Trophoblast cell (in vitro differentiated cells and primary cell): ENCODE measurements around the gene CD274.
"Not testable (repeated sequence)": the region's sequence is repeated elsewhere in the genome, so short reads cannot be mapped to it uniquely, and the experiment has no call there.

Experiments used
- DNase-seq, 2 donors: peaks; one replicate each; pipeline ENCODE4 v3.0.0-alpha.2; 2016
- H2AFZ ChIP-seq: 2 replicates; pipeline ENCODE4 v1.6.1; 2013; ENCODE audit warnings: low read length, moderate library complexity, mild to moderate bottlenecking; ENCODE audit not compliant: insufficient read depth, poor library complexity
- H2AK5ac ChIP-seq: 2 replicates; pipeline ENCODE4 v1.6.1; 2013; ENCODE audit warnings: mild to moderate bottlenecking, low read length
- H2BK120ac ChIP-seq: 2 replicates; pipeline ENCODE4 v1.6.1; 2013; ENCODE audit warnings: low read length, mild to moderate bottlenecking, moderate library complexity; ENCODE audit not compliant: insufficient read depth, poor library complexity
- H2BK12ac ChIP-seq: 2 replicates; pipeline ENCODE4 v1.6.1; 2013; ENCODE audit warnings: mild to moderate bottlenecking, low read length, moderate library complexity
- H2BK5ac ChIP-seq: 2 replicates; pipeline ENCODE4 v1.6.1; 2013; ENCODE audit warnings: low read length, low read depth, moderate library complexity, mild to moderate bottlenecking; ENCODE audit not compliant: poor library complexity
- H3K14ac ChIP-seq: 2 replicates; pipeline ENCODE4 v1.6.1; 2013; ENCODE audit warnings: mild to moderate bottlenecking, low read length
- H3K18ac ChIP-seq: 2 replicates; pipeline ENCODE4 v1.6.1; 2013; ENCODE audit warnings: mild to moderate bottlenecking, low read length
- H3K23ac ChIP-seq: 2 replicates; pipeline ENCODE4 v1.6.1; 2013; ENCODE audit warnings: low read length
- H3K27ac ChIP-seq: 2 replicates; pipeline ENCODE4 v1.5.1; 2013; ENCODE audit warnings: low read depth, mild to moderate bottlenecking, inconsistent platforms, low read length, moderate library complexity
- H3K27me3 ChIP-seq: 2 replicates; pipeline ENCODE4 v1.6.1; 2013; ENCODE audit warnings: inconsistent platforms, mild to moderate bottlenecking, low read length, moderate library complexity; ENCODE audit not compliant: insufficient read depth
- H3K36me3 ChIP-seq, 2 experiments: 1 replicate in 1 of 2; 2 replicates in 1 of 2; pipeline ENCODE4 v1.6.1; 2013; ENCODE audit warnings: low read length in 2 of 2, mild to moderate bottlenecking in 2 of 2, moderate library complexity in 1 of 2; ENCODE audit not compliant: insufficient read depth in 2 of 2, control insufficient read depth in 1 of 2
- H3K4ac ChIP-seq: 2 replicates; pipeline ENCODE4 v1.6.1; 2013; ENCODE audit warnings: low read depth, mild to moderate bottlenecking, low read length, moderate library complexity
- H3K4me1 ChIP-seq, 2 experiments: 1 replicate in 1 of 2; 2 replicates in 1 of 2; pipeline ENCODE4 v1.6.1; 2013; ENCODE audit warnings: low read length in 2 of 2, mild to moderate bottlenecking in 2 of 2, moderate library complexity in 1 of 2; ENCODE audit not compliant: insufficient read depth in 2 of 2, control insufficient read depth in 1 of 2
- H3K4me2 ChIP-seq: 2 replicates; pipeline ENCODE4 v1.6.1; 2013; ENCODE audit warnings: inconsistent platforms, mild to moderate bottlenecking, low read length, moderate library complexity
- H3K4me3 ChIP-seq: 2 replicates; pipeline ENCODE4 v1.5.1; 2013; ENCODE audit warnings: mild to moderate bottlenecking, low read depth, low read length, inconsistent platforms
- H3K79me1 ChIP-seq: one replicate; pipeline ENCODE4 v1.6.1; 2013; ENCODE audit warnings: low read length
- H3K79me2 ChIP-seq: 2 replicates; pipeline ENCODE4 v1.6.1; 2013; ENCODE audit warnings: low read length, mild to moderate bottlenecking; ENCODE audit not compliant: control insufficient read depth, insufficient read depth, poor library complexity
- H3K9ac ChIP-seq: 2 replicates; pipeline ENCODE4 v1.6.1; 2013; ENCODE audit warnings: mild to moderate bottlenecking, low read length
- H3K9me3 ChIP-seq: 2 replicates; pipeline ENCODE4 v1.6.1; 2013; ENCODE audit warnings: low read depth, mild to moderate bottlenecking, control low read depth, inconsistent platforms, low read length; ENCODE audit not compliant: insufficient read depth
- H4K12ac ChIP-seq: 2 replicates; pipeline ENCODE4 v1.6.1; 2013; ENCODE audit warnings: low read depth, mild to moderate bottlenecking, low read length, moderate library complexity
- H4K8ac ChIP-seq: 2 replicates; pipeline ENCODE4 v1.6.1; 2013; ENCODE audit warnings: low read depth, mild to moderate bottlenecking, low read length, moderate library complexity
- H4K91ac ChIP-seq: one replicate; pipeline ENCODE4 v1.6.1; 2013; ENCODE audit warnings: low read depth, mild to moderate bottlenecking, low read length, moderate library complexity
- WGBS: extraction: QIAGEN DNeasy Blood & Tissue Kit; methylation state at CpG from one replicate; pipeline ENCODE4 v1.1.7; 2013; ENCODE audit warnings: missing lambda C conversion rate; ENCODE audit not compliant: insufficient read length, insufficient coverage; ENCODE audit errors: extremely low coverage; 5-methylcytosine and 5-hydroxymethylcytosine counted together

Gene CD274

GRCh38 chr9:5459289-5459829, 9.0 kb downstream of the CD274 start:
- no CpG with 5 or more reads among the region's 4 CpGs for WGBS
- DNase-seq: peak in 1 of 2 donors; percentile 69
- H3K27ac ChIP-seq: no peak overlapping the region

DNA sequence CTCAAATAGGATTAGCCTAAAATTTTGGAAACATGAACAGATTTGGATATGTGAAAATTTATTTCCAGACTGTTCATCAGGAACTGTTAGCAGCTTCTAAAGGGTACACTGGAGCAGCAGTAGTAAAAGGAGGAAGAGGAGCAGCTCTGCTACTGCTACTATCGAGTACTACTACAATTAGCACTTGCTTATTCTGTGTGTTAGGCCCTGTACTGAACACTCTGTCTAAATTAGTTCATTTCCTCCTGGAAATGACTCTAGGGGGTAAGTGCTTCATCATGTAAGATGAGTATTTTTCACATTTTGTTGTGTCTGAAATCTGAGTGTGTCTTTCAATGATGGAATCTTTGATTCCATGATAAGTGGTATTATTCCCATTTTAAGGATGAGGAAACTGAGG, 9.8 kb downstream of the CD274 start:
- Histone ChIP-seq H4K8ac (no peak overlapping the region), H3K9ac (no peak overlapping the region), H3K23ac (no peak overlapping the region)

More at GRCh38 chr9:5459289-5459829, 9.0 kb downstream of the CD274 start:
- Histone ChIP-seq H3K36me3 (peaks cover 2% of the 10 kb centered on the region in 2 experiments), H3K4me3 (no peak overlapping the region), H3K9ac (no peak overlapping the region), H3K79me1 (no peaks in the 10 kb centered on the region), H3K4ac (no peak overlapping the region), H4K12ac (no peak overlapping the region), H2BK120ac (no peak overlapping the region), H2BK5ac (no peak overlapping the region), H4K91ac (no peak overlapping the region), H3K27me3 (no peaks in the 10 kb centered on the region), H3K23ac (no peak overlapping the region), H3K9me3 (no peaks in the 10 kb centered on the region), H2AFZ (no peak overlapping the region), H4K8ac (no peak overlapping the region), H2BK12ac (no peak overlapping the region), H3K18ac (no peak overlapping the region), H3K14ac (no peak overlapping the region), H3K4me1 (no peaks in the 10 kb centered on the region), H2AK5ac (no peak overlapping the region), H3K79me2 (no peaks in the 10 kb centered on the region), H3K4me2 (no peak overlapping the region)

GRCh38 chr9:5464831-5465330, 14.5 kb downstream of the CD274 start:
- H3K27ac ChIP-seq, H2AFZ ChIP-seq, H3K9me3 ChIP-seq, H3K79me2 ChIP-seq, H3K18ac ChIP-seq, H4K8ac ChIP-seq, DNase-seq, H3K4ac ChIP-seq, H3K4me3 ChIP-seq, H2BK120ac ChIP-seq, H3K36me3 ChIP-seq, H3K9ac ChIP-seq, H2BK5ac ChIP-seq, H3K4me1 ChIP-seq, H3K79me1 ChIP-seq, H3K14ac ChIP-seq, H2BK12ac ChIP-seq, H3K4me2 ChIP-seq, H4K91ac ChIP-seq, H3K27me3 ChIP-seq, H4K12ac ChIP-seq, H3K23ac ChIP-seq, H2AK5ac ChIP-seq: not testable (repeated sequence)
- WGBS: no CpG with 5 or more reads among the region's 4 CpGs

More for the DNA sequence above, 9.8 kb downstream of the CD274 start:
- Histone ChIP-seq H2AFZ (no peak overlapping the region), H3K27me3 (no peaks in the 10 kb centered on the region), H2AK5ac (no peak overlapping the region), H2BK120ac (no peak overlapping the region), H4K12ac (no peak overlapping the region), H3K14ac (no peak overlapping the region), H3K9me3 (no peaks in the 10 kb centered on the region), H3K4me3 (no peak overlapping the region), H4K91ac (no peak overlapping the region), H3K18ac (no peak overlapping the region), H2BK5ac (no peak overlapping the region), H3K4me2 (no peak overlapping the region), H3K79me1 (no peaks in the 10 kb centered on the region), H3K4me1 (no peaks in the 10 kb centered on the region), H3K79me2 (no peaks in the 10 kb centered on the region), H3K27ac (no peak overlapping the region), H2BK12ac (no peak overlapping the region), H3K36me3 (peaks cover 2% of the 10 kb centered on the region in 2 experiments), H3K4ac (no peak overlapping the region)
- WGBS: no CpG with 5 or more reads among the region's 1 CpG
- DNase-seq: no peak

DNA sequence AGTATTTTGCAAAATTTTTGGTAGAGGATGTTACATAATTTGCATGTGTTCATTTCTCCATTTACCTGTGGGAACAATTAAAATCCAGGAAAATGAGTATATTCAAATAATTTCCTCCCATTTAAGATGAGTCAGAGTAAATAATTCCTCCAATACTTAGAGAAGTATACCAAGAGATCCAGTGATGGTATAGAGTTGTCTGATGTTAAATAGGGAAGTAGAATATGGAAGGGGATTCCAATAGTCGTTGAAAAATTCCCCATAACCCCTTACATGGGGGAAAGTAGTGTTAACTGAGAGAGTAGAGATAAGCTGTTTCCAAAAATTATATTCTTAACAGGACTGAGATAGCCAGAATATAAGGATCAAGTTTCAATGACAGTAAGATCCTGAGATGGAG, 15.7 kb downstream of the CD274 start:
- DNase-seq: no peak
- Histone ChIP-seq H2AK5ac (no peak overlapping the region), H3K23ac (no peak overlapping the region), H3K18ac (no peak overlapping the region), H2AFZ (no peak overlapping the region), H2BK5ac (no peak overlapping the region), H3K79me2 (no peaks in the 10 kb centered on the region), H3K27me3 (no peaks in the 10 kb centered on the region), H3K36me3 (peaks cover 0 to 2% of the 10 kb centered on the region in 2 experiments), H2BK120ac (no peak overlapping the region), H4K12ac (no peak overlapping the region), H3K4me3 (no peak overlapping the region), H3K4ac (no peak overlapping the region), H4K8ac (no peak overlapping the region), H2BK12ac (no peak overlapping the region), H3K4me1 (no peaks in the 10 kb centered on the region), H3K9ac (no peak overlapping the region), H3K9me3 (no peaks in the 10 kb centered on the region), H3K4me2 (no peak overlapping the region), H3K27ac (no peak overlapping the region), H3K79me1 (no peaks in the 10 kb centered on the region), H3K14ac (no peak overlapping the region), H4K91ac (no peak overlapping the region)
- no CpG with 5 or more reads among the region's 1 CpG for WGBS
